Measurements from ENCODE around the gene LBR.

DNA sequence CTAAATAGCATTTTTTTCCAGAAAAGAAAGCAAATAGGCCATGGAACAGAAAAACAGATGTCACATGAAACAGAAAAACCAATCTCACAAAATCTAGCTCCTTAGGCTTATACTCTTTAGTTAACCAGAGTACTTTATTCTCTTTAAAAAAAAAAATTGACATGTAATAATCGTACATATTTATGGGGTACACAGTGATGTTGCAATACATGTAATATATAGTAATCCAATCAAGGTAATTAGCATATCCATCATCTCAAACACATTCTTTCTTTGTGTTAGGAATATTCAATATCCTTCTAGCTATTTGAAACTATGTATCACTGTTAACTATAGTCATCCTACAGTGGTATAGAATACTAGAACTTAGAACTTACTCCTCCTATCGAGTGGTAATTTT is 20.1 kb downstream of the LBR start:
- TF ChIP-seq, protein P1, sequence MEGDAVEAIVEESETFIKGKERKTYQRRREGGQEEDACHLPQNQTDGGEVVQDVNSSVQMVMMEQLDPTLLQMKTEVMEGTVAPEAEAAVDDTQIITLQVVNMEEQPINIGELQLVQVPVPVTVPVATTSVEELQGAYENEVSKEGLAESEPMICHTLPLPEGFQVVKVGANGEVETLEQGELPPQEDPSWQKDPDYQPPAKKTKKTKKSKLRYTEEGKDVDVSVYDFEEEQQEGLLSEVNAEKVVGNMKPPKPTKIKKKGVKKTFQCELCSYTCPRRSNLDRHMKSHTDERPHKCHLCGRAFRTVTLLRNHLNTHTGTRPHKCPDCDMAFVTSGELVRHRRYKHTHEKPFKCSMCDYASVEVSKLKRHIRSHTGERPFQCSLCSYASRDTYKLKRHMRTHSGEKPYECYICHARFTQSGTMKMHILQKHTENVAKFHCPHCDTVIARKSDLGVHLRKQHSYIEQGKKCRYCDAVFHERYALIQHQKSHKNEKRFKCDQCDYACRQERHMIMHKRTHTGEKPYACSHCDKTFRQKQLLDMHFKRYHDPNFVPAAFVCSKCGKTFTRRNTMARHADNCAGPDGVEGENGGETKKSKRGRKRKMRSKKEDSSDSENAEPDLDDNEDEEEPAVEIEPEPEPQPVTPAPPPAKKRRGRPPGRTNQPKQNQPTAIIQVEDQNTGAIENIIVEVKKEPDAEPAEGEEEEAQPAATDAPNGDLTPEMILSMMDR (IDR thresholded peaks at IDR 0.05): no peak
- no peak for TF ChIP-seq POLR2A (IDR thresholded peaks at IDR 0.05)
